Adrenal gland (tissue), 12 donors: ENCODE data around the gene MTNR1A. TPM values are rescaled to one million over a fixed set of nuclear protein-coding genes. Genes with fewer than 3 reads are reported as not detected.

Experiments used
- DNase-seq, 7 donors: peaks; one replicate each; pipeline ENCODE4 v3.0.0-alpha.2; 2019 to 2020
- H3K27ac ChIP-seq, 5 donors: fragments of 200-600 bp; sonication (generic) in 4 of 5; 1 replicate in 3 of 5; 2 replicates in 2 of 5; pipeline versions ENCODE4 v1.5.1 to v1.8.0; 2016 to 2020; ENCODE audit warnings: mild to moderate bottlenecking in 1 of 5
- H3K27me3 ChIP-seq: fragments of 200-600 bp; 2 replicates; pipeline ENCODE4 v1.8.0; 2021
- H3K36me3 ChIP-seq, 2 donors: fragments of 200-600 bp; replicated peaks in 1 of 2; 1 replicate in 1 of 2; 2 replicates in 1 of 2; pipeline versions ENCODE4 v1.5.1 to v1.8.0; 2018 to 2022
- H3K4me1 ChIP-seq, 2 donors: fragments of 200-600 bp; replicated peaks in 1 of 2; 1 replicate in 1 of 2; 2 replicates in 1 of 2; pipeline versions ENCODE4 v1.5.1 to v1.8.0; 2018 to 2021
- H3K4me3 ChIP-seq, 4 donors: fragments of 200-600 bp; sonication (generic) in 3 of 4; one replicate each; pipeline ENCODE4 v1.5.1; 2016 to 2018
- H3K9me3 ChIP-seq, 3 donors: fragments of 200-600 bp; sonication (generic) in 1 of 3; replicated peaks in 1 of 3; 1 replicate in 2 of 3; 2 replicates in 1 of 3; pipeline versions ENCODE4 v1.5.1 to v1.8.0; 2016 to 2021
- CTCF ChIP-seq, 6 experiments: fragments of 450-650 bp in 4 of 6; fragments of 200-600 bp in 2 of 6; sonication (generic) in 1 of 6; IDR thresholded peaks; 1 replicate in 5 of 6; 2 replicates in 1 of 6; pipeline versions ENCODE4 v1.5.1 to v1.8.0; 2016 to 2021; ENCODE audit warnings: antibody characterized with exemption in 6 of 6, mild to moderate bottlenecking in 2 of 6, moderate library complexity in 1 of 6
- POLR2A ChIP-seq, 2 donors: fragments of 450-650 bp; IDR thresholded peaks; one replicate each; pipeline ENCODE4 v1.6.1; 2017; ENCODE audit warnings: antibody characterized with exemption in 2 of 2, mild to moderate bottlenecking in 2 of 2, moderate library complexity in 1 of 2
- WGBS, 4 donors: extraction: QIAGEN DNeasy Blood & Tissue Kit in 2 of 4; methylation state at CpG; one replicate each; pipeline versions ENCODE4 v1.1.5 to v1.1.7; 2013 to 2017; 5-methylcytosine and 5-hydroxymethylcytosine counted together
- intact Hi-C, 2 donors: fragments of 100-400 bp; cut with DNase I; formaldehyde crosslinking; loops; one replicate each; pipeline versions ENCODE4 v1.14.1 to v1.15.0; 2022 to 2023
- polyA plus RNA-seq, 3 donors: library from polyadenylated mRNA; stranded (reverse); fragments of 200-250 nt in 2 of 3; fragments of 350-450 nt in 1 of 3; fragmentation: Illumina TruSeq in 1 of 3; extraction: RNeasy Lipid Tissue Mini Kit (QIAGEN cat#74804) in 1 of 3; gene quantifications; one replicate each; pipeline ENCODE4 v1.2.3, GENCODE V29; 2013 to 2014
- total RNA-seq, 9 donors: library from RNA; depleted of rRNA in 4 of 9; stranded (reverse); fragments of >200 nt in 4 of 9; fragments of 120-200 nt in 1 of 9; fragmentation: NEBNext Ultra II Directional in 1 of 9; extraction: Animal tissue kit (Norgen Biotek cat#: 25700) in 1 of 9; gene quantifications; one replicate each; pipeline versions ENCODE4 v1.1.0 to v1.2.4, GENCODE V29; 2013 to 2023
- donor health status: healthy with polysubstance abuse.
- donor health status: Bipolar disorder and iron deficiency.
- donor health status: DM: yes; HTN: yes; CAD: no.
- donor health status: DM: no; HTN: no; CAD: no.
- donor health status: DM: no; HTN: no; CAD: no.
- donor health status: DM: yes; HTN: yes; CAD: no.

The MTNR1A gene
- total and polyA plus RNA-seq, 12 donors, result not detected

DNA sequence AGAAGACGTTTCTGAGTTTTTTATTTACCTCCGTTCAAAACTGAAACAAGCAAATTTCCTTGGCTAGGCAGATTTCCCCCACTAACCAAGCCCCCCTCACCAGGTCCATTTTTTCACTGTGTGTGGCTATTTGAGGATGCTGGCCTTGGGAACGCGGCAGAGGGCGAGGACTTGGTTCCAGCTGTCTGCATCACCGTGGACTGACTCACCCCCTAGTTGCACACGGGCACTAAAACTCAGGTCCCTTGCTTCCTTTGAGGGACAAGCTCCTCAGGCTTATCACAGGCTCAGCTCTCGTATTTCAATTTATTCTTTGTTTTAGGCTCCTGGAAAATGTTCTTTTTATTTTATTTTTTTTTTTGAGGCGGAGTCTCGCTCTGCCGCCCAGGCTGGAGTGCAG, 8.4 kb upstream of the MTNR1A start:
- H3K36me3 ChIP-seq, result no peaks in the 10 kb centered on the region
- TF ChIP-seq CTCF (IDR thresholded peaks at IDR 0.05) (no peak), POLR2A (IDR thresholded peaks at IDR 0.05) (no peak)
- H3K4me3 ChIP-seq, result no peak overlapping the region
- intact Hi-C loops, result no loop called here
- no peak for DNase-seq
- 51 to 67% (median 58%) methylated on average over 11 of the region's 11 CpGs for WGBS, 4 donors
- H3K27ac ChIP-seq, result no peak overlapping the region
- H3K9me3 ChIP-seq, result no peaks in the 10 kb centered on the region
- no peaks in the 10 kb centered on the region for H3K4me1 ChIP-seq
- no peaks in the 10 kb centered on the region for H3K27me3 ChIP-seq

DNA sequence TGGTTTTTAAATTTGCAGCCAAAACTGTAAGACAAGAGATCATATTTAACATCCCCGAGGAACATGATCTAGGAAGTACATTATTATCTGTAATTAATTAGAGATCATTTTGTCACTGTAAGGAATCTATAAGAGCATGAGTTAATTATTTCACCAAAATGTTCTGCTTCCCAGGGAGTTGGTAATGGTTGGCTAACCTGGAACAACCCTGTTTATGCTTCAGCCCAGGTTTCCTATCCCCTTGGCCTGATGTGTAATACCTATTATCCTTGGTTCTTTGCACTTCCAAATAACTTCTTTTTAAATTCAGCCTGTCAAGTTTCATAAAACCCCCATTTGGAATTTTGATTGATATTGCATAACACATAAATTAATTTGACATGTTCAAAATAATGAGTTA, 6.4 kb upstream of the MTNR1A start:
- H3K4me1 ChIP-seq, result no peaks in the 10 kb centered on the region
- H3K36me3 ChIP-seq, result no peaks in the 10 kb centered on the region
- no peaks in the 10 kb centered on the region for H3K27me3 ChIP-seq
- no peak for DNase-seq
- intact Hi-C loops, result no loop called here
- 83 to 92% (median 89%) methylated on average over 1 of the region's 1 CpG for WGBS, 4 donors
- H3K4me3 ChIP-seq, result no peak overlapping the region
- no peaks in the 10 kb centered on the region for H3K9me3 ChIP-seq
- TF ChIP-seq CTCF (IDR thresholded peaks at IDR 0.05) (no peak), POLR2A (IDR thresholded peaks at IDR 0.05) (no peak)
- H3K27ac ChIP-seq, result no peak overlapping the region

DNA sequence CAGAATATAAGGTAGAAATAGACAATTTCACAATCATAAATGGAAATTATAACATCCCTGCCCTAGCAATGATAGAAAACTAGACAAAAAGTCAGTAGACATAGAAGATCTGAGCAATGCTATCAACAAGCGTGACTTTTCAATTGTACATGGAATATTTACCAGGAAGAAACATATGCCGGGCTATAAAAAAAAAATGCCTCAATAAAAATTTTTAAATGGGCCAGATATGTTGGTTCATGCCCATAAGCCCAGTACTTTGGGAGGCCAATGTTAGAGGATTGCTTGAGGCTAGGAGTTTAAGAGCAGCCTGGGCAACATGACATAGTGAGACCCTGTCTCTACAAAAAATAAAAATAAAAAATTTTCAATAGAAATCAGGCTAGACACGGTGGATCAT, 5.3 kb upstream of the MTNR1A start:
- intact Hi-C loops, result no loop called here

DNA sequence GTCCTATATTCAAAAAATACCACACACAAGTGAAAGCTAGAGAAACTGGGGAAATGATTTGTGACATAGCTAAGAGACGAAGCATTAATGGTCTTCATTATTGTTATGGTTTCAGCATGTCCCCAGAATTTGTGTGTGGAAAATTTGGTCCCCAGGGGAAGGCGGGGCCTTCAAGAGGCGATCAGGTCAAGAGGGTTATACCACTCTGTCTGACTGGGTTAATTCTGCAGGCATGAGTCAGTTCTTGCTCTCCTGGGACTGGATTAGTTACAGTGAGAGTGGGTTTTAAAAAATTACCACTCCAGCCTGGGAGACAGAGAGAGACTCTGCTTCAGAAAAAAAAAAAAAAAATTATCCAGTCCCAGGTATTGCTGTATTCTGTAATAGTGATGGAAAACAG, 2.1 kb upstream of the MTNR1A start:
- H3K27me3 ChIP-seq, result peaks cover 19% of the 10 kb centered on the region
- no peak overlapping the region for H3K4me3 ChIP-seq
- 58 to 66% (median 64%) methylated on average over 3 of the region's 3 CpGs for WGBS, 4 donors
- H3K4me1 ChIP-seq, result no peaks in the 10 kb centered on the region
- no peaks in the 10 kb centered on the region for H3K9me3 ChIP-seq
- TF ChIP-seq POLR2A (IDR thresholded peaks at IDR 0.05) (no peak), CTCF (IDR thresholded peaks at IDR 0.05) (no peak)
- intact Hi-C loops, result no loop called here
- H3K36me3 ChIP-seq, result no peaks in the 10 kb centered on the region
- no peak overlapping the region for H3K27ac ChIP-seq
- DNase-seq, result no peak

More for the DNA sequence above, 5.3 kb upstream of the MTNR1A start:
- Histone ChIP-seq H3K9me3 (no peaks in the 10 kb centered on the region), H3K27ac (no peak overlapping the region), H3K36me3 (no peaks in the 10 kb centered on the region), H3K4me1 (no peaks in the 10 kb centered on the region), H3K27me3 (peaks cover 3% of the 10 kb centered on the region), H3K4me3 (no peak overlapping the region)
- TF ChIP-seq CTCF (IDR thresholded peaks at IDR 0.05), result no peak
- no peak for TF ChIP-seq POLR2A (IDR thresholded peaks at IDR 0.05)
- no peak for DNase-seq
- WGBS, 4 donors, result 86 to 94% (median 91%) methylated on average over 3 of the region's 3 CpGs
